ENCODE data around the gene SMAGP.
"Not testable (repeated sequence)": the region's sequence is repeated elsewhere in the genome, so short reads cannot be mapped to it uniquely, and the experiment has no call there.

The SMAGP gene

GRCh38 chr12:51270067-51270950 is at the start of gene SMAGP:
Gene SMAGP (minus strand): TSS chr12:51270415. CDS start chr12:51269278, 1,137 bp downstream.
- peak; percentile 26 for DNase-seq (ENCODE audit: low spot score)

DNA sequence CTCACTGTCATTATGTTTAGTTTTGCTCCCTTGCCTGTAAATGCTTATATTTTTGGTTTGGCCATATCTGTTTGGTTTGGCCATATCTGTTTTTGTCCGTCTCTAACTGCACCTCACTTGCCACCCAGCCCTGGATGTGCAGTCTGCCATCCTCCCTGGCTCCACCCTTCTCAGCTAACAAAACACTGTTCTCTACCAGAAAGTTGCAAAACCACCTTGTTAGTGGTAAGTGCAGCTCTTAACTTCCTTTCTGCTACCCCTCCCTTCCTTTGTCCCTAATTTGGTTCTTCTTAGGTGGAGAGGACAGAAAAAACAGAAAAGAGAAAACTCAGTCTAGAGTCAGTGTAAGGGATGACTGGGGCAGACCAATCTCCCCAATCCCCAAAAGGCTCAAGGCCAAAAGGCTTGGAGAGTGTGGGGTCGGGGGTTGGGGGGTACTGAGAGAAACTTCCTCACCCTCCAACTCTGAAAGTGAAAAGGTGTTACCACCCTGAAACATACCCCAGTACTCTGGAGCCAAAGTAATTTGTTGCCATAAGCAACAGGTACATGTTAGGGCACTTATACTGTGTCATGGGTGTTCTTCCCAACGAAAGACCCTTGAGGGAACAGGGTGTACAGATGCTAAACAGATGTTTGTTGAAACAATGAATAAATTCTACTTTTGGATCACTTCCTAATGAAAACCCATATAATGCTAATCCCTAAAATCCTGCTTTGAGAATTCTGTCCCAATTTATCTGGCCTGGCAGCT is 48.8 kb upstream of the SMAGP start:
- DNase-seq (ENCODE audit: low spot score), result peak; percentile 78

- DNase-seq (ENCODE audit: low spot score), result peak; percentile 24
Measured at GRCh38 chr12:51318057-51318806, 48.0 kb upstream of the SMAGP start.

DNA sequence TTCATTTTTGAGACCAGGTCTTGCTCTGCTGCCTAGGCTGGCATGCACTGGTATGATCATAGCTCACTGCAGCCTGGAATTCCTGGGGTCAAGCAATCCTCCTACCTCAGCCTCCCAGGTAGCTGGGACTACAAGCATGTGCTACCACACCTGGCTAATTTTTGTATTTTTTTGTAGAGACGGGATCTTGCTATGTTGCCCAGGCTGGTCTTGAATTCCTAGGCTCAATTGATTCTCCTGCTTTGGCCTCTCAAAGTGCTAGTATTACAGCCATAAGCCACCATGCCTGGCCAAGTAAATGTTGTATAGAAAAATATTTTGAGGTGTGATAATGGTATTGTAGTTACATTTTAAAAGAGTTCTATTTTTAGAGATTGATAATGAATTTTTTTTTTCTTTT is 41.2 kb upstream of the SMAGP start:
- no peak for DNase-seq (ENCODE audit: low spot score)

DNA sequence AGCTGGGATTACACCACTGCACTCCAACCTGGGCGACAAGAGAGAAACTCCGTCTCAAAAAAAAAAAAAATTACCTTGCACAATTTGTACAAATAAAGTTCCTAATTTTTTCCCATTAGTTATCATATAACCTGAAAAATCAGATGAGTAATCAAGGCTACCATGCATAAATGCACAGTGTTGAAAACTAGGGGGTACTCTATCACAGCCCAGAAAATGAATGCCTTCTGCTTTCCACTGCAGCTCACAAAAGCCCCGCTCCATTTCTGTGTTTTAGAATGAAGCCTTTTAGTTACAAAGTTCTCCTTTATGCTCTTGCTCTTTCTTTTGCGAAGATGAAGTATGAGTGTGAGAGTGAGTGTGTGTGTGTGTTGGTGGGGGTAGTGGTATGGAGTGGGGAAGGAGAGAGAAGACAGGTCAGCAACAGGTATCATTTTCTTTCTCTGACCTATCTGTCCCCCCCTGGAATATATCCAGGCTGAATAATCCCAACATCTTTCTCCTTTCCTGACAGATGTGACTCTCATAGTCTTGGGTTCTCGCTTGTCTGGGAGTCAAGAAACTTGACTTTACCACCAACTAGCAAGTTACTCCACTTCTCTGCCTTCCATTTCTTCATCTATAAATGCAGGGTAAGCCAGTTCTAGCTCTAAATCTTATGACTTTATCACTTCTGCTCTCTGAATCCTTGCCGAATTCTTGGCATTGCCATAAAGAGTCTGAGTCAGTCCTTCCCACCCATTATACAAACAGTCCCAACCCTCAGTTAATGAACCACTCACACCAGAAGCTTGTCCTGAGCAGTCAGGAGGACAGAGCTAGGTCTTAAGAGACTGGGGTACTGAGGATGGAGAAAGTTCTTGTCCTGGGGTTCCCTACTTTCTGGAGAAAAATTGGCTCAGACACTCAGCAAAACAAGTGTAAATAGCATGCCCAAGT is 37.7 kb upstream of the SMAGP start:
- no peak for DNase-seq (ENCODE audit: low spot score)

DNA sequence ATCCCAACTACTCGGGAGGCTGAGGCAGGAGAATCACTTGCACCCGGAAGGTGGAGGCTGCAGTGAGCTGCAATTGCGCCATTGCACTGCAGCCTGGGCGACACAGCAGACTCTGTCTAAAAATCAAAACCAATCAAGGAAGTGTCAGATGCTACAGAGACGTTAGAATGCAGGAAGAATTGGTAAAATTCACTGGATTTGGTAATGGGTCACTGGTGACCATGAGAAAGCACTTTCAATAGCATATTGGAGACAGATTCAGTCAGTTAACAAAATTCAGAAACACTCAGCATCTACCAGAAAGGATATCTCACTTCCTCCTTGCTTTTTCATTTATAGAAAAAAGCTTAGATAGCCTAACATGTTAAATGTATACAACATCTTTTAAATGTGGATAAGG is 36.3 kb upstream of the SMAGP start:
- no peak for DNase-seq (ENCODE audit: low spot score)

DNA sequence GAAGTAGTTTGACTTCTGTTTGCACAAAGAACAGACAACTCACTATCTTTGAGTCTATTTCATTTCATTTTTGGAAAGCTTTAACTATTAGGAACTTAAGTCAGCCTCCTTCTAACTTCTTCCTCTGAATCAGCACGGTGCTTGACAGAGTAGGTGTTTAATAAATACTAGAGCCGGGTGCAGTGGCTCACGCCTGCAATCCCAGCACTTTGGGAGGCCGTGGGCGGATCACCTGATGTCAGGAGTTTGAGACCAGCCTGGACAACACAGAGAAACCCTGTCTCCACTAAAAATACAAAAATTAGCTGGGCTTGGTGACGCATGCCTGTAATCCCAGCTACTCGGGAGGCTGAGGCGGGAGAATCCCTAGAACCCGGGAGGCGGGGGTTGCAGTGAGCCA is 30.6 kb upstream of the SMAGP start:
- DNase-seq (ENCODE audit: low spot score), result not testable (repeated sequence)

- DNase-seq (ENCODE audit: low spot score), result no peak
Measured at GRCh38 chr12:51295651-51296050, 25.4 kb upstream of the SMAGP start.

- not testable (repeated sequence) for DNase-seq (ENCODE audit: low spot score)
Measured at GRCh38 chr12:51294097-51294496, 23.9 kb upstream of the SMAGP start.

- no peak for DNase-seq (ENCODE audit: low spot score)
Measured at GRCh38 chr12:51293696-51294095, 23.5 kb upstream of the SMAGP start.

DNA sequence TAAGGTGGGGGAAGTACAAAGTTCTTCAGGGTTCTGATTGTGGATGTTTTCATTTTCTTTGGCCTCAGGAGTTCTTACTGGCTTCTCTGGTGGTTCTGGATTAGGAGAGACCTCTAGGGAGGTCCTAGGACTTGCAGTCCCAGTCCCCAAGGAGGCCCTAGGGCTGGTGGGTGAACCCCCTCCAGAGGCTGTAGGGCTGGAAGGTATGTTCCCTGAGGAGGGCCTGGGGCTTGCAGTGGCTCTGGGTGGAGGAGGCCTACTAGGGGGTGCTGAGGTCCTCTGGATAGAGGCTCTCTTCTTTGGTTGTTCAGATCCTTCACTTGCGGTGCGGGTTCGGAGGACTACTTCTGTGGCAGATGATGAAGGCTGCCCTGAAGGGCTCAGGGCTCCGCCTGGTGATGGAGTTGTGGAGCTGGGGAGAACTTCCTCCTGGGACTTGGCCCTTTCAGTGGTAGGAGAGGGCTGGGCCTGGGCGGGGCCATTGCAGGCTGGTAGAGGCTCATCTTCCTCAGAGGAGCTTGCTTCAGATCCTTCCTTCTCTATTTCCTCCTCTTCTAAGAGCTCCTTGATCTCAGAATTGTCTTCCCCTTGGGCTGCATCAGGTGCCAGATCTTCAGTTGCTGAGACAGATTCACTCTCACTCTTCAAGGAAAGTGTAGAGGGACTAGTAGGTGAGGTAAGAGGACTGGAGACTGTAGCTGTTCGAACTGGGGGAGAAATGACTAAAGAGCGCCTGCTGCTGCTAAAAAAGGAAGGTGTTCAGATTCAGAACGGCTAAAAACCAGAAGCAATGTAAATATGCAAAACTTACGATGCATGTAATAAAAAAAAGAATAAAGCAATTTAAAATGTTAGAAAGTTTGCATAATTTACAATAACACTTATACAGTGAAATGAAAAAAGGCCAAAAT is 21.6 kb upstream of the SMAGP start:
- not testable (repeated sequence) for DNase-seq (ENCODE audit: low spot score)

- no peak for DNase-seq (ENCODE audit: low spot score)
Measured at GRCh38 chr12:51285843-51286242, 15.6 kb upstream of the SMAGP start.

DNA sequence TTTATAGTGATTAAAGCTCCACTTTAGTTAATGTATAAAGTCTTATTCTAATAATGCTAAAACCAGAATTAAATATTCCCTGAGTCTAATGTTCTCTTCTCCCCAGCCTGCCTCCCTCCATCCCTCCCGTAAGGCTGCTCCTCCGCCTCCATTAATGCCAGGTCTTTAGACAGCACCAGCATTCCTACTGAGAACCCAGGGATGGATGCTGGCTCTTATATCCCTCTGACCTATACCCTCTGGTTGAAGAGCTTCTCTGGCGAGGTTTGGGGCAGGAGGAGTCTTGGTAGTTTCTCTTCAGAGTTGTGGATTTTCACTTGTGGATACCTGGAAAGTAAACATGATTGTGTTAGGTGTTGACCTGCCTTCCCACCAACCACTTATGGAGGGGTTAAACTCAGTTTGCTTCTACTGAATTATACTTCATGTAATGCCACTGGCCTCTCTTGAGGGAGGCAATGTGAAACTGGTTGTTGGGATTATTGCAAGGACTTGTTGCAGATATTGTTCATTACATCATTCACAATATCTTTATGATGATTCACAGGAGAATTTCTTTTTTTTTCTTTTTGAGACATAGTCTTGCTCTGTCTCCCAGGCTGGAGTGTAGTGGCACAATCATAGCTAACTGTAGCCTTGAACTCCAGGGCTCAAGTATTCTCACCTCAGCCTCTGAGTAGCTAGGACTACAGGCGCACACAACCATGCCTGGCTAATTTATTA is 11.1 kb upstream of the SMAGP start:
- DNase-seq (ENCODE audit: low spot score), result no peak

- no peak for DNase-seq (ENCODE audit: low spot score)
Measured at GRCh38 chr12:51275088-51275487, 4.9 kb upstream of the SMAGP start.

GRCh38 chr12:51272810-51273209 is 2.6 kb upstream of the SMAGP start:
- not testable (repeated sequence) for DNase-seq (ENCODE audit: low spot score)

- DNase-seq (ENCODE audit: low spot score), result no peak
Measured at GRCh38 chr12:51270951-51271518, 820 bp upstream of the SMAGP start.

DNA sequence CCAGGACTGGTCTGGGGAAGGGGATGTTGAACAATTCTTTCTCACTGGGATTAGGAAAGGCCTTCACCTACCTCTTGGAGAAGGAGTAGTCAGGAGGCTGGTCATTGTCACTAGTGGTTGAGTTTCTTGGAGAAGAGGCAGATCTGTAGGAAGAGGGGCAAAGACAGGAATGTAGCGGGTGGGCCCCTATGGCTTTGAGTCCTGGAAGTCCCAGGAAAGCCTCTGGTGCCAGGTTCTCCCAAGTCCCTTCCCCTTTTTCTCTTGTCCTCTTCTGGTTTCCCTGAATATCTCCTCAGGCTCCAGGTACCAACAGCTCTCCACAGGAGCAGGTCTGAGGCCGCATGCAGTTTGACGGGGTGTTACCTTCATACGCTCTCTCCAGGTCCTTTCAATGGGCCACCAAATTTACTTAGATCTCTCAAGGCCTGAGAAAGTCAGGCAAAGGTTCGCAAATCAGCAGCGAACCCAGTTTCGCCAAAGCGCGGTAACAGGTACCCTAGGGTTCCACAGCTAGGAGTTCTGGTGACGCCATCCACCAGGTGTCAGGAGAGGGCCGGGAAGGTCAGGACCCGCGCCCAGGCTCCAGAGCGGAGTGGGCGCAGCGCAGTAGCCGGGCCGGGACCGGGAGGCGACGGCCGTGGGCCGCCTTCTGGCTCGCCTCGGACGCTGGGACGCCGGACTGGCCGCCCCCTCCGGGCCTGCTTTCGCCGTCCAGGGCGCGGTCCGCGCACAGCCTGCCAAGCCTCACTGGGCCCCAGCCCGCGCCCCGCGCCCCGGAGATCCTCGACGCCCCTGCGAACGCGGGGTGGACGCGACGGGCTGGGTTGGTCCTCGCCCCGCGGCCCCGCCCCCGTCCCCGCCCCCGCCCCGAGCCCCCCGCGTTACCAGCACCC is 795 bp downstream of the SMAGP start:
- DNase-seq (ENCODE audit: low spot score), result peak; percentile 69

- peak; percentile 50 for DNase-seq (ENCODE audit: low spot score)
Measured at GRCh38 chr12:51265024-51265423, 5.2 kb downstream of the SMAGP start.
